ENCODE data around the gene P2RY11.

Gene P2RY11, protein sequence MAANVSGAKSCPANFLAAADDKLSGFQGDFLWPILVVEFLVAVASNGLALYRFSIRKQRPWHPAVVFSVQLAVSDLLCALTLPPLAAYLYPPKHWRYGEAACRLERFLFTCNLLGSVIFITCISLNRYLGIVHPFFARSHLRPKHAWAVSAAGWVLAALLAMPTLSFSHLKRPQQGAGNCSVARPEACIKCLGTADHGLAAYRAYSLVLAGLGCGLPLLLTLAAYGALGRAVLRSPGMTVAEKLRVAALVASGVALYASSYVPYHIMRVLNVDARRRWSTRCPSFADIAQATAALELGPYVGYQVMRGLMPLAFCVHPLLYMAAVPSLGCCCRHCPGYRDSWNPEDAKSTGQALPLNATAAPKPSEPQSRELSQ

DNA sequence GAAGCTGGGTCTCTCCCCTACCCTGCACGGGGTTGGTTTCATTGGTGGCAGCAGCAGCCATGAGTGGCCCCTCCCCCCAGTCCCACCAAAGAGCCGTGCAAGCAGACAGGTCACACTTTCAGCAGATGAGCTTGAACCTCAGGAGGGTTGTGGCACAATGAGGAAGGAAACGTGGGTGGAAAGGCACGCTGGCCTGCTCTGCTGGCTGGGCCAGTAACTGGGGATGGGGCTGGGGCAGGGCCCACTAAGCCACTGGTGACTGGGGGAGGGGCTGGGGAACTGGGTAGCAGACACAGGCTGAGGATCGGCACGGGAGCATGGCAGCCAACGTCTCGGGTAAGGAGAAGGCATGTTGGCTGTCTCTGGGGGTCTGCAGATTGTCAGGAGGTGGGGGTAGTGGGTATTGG, at the start of gene P2RY11:
P2RY11 (plus strand) TSS at position 289 of the 407 bp plus-strand sequence; CDS start at position 318, 29 bp downstream.
- DNase-seq (ENCODE audit: low read depth) = no peak

DNA sequence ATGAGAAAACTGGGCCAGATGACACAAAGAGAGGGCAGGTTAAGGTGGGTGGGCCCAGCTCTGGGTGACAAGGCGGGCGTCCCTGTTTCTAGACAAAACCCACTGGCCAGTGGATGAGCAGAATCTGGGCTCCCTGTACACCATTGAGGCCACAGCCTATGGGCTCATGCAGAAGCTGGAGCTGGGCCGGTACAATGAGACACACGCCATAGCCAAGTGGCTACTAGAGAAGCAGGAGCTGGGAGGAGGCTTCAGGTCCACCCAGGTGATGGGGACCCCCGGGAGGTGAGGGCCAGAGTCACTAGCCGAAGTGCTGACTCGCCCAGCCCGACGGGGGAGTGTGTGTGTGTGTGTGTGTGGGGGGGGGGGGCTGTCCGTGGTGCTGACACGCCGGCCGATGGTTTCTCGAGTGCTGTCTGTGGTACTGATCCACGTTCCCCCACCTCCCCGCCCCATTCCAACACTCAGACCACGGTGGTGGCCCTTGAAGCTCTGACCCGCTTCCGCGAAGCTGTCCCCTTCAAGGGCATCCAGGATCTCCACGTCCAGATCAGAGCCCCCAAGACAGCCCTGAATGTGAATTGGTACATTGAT, 49.7 kb upstream of the P2RY11 start:
- DNase-seq (ENCODE audit: low read depth) = no peak

DNA sequence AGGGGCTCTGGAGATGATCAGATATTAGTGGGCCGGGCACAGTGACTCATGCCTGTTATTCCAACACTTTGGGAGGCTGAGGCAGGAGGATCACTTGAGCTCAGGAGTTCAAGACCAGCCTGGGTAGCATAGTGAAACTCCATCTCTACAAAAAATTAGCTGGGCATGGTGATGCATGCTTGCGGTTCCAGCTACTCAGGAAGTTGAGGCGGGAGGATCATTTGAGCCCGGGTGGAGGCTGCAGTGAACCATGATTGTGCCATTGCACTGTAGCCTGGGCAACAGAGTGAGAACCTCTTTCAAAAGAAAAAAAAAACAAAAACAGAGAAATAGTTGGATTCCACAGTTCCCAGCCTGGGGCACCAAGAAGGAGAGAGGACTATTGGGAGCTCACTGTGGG, 43.3 kb upstream of the P2RY11 start:
- no peak for DNase-seq (ENCODE audit: low read depth)

DNA sequence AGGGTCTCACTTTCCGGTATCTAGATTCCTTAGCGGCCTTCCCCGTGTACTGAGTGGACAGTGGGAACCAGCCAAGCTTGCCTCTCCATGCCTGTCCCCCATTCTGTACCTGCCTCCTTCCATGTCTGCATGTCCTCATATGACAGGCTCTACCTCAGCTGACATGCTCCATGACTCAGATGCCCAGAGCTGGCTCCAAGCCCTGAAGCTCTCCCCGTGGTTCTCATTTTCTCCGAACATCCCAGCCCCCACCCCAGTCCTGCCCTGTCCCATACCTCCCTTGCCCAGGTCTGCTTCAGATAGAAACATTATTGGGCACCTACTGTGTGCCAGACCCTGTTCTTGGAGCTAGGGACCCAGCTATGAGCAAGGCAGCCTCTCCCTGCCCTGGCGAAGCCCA, 42.4 kb upstream of the P2RY11 start:
- no peak for DNase-seq (ENCODE audit: low read depth)

DNA sequence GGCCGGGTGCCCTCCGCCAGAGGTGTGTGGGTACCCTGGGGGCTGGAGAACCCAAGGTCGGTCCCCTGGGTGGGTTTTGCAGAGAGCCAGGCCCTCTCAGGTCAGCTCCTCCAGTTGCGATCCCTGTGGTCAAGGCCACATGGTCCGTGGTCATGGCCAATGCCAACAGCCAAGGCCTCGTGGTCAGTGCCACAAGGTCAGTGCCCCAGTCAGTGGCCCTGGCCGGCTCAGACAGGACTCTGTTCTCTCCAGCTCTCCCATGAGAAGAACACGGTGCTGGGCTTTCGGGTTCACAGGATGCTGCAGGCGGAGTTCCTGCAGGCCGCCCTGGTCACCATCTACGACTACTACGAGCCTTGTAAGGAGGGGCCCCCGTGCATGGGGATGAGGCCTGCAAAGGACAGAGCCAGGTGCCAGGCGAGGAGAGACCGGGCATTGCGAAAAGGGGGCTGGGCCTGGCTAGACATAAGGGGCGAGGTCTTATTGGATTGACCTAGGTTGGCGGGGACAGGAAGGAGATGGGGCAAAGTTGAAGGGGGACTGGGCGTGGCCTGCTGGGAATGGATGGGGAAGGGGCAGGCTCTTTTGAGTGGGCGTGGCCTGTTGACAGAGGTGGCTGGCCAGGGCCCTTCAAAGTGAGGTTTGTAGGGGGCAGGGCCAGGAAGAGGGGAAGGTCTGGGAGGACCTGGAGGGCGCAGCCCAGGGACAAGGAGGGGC, 40.6 kb upstream of the P2RY11 start:
- DNase-seq (ENCODE audit: low read depth) = no peak

DNA sequence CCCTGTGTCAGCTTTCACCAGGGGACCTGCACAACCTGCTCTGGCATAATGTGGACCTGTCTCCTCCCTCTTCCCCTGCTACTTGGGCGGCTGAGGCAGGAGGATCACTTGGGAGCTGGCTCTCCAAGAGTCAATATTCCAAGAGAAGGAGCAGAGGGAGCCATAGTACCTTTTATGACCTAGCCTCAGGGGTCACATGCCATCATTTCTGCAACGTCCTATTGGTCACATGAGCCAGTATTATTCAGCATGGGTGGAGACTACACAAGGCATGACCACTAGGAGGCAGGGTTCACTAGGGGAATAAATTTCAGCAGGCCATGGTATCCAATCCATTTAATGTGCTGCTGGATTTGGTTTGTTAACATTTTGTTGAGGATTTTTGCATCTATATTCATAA, 37.3 kb upstream of the P2RY11 start:
- DNase-seq (ENCODE audit: low read depth) = no peak

DNA sequence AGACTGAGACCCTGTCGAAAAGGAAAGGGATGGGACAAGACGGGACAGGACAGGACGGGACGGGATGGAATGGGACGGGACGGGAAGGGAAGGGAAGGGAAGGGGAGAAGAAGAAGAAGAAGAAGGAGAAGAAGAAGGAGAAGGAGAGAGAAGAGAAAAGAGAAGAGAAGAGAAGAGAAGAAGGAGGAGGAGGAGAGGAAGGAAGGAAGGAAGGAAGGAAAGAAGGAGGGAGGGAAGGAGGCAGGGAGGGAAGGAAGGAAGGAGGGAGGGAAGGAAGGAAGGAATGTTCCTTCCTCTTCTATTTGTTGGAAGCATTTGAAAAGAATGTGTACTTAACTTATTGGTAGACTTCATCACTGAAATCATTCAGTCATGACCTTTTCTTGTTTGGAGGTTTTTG, 35.0 kb upstream of the P2RY11 start:
- no peak for DNase-seq (ENCODE audit: low read depth)

DNA sequence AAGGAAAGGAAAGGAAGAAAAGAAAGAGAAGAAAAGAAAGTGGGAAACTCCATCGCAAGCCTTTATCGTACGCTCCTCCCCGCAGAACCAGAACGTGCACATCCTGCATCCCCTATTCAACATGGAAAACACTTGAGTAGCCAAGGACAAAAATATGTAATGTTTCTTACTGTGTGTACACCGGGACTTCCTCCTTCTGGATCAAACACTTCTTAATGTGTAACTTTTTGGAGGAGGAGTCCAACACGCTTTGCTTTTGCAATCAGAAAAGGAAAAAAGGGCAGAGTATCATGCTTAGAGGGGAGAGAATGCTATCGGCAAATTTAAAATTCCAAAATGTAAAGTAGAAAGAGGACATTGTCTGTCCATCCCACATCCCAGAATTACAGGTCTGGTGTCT, 33.2 kb upstream of the P2RY11 start:
- no peak for DNase-seq (ENCODE audit: low read depth)

DNA sequence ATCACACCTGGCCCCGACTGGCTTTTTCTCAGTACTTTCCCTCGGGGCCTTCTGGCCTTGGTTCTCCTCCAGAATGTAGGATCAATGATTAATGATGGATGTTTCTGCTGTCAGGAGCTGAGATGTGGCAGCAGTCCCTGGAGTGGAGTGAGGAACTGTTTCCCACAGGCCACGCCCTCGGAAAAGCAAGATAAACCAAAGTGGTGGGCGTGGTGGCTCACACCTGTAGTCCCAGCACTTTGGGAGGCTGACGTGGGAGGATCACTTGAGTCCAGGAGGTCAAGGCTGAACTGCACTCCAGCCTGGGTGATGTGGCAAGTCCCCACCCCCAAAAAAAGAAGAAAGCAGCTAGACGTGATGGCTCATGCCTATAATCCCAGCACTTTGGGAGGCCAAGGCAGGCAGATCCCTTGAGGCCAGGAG, 32.5 kb upstream of the P2RY11 start:
- no peak for DNase-seq (ENCODE audit: low read depth)

DNA sequence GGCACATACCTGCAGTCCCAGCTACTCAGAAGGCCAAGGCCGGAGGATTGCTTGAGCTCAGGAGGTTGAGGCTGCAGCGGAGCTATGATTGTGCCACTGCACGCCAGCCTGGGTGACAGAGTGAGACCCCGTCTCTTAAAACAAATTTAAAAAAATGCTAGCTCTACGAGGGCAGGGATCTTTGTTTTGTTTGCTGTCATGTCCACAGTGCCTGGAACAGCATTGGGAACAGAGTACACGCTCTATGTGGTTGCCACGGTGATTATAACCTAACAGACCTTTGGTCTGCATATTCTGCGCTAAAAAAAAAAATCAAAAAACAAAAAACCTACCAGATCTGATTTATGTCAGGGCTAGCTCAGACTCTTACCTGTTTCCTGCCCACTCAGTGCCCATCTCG, 27.6 kb upstream of the P2RY11 start:
- no peak for DNase-seq (ENCODE audit: low read depth)

DNA sequence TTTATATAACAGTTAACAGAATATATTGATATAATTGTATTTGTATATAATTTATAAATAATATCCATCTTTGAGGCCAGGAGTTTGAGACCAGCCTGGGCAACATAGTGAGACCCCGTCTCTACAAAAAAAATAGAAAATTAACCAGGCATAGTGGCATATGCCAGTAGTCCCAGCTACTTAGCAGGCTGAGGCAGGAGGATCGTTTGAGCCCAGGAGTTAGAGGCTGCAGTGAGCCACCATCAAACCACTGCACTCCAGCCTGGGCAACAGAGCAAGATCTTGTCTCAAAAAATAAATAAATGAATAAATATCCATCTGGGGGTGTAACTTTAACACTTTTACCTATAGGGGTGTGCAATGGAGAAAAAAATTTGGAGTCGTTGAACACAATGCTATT, 26.7 kb upstream of the P2RY11 start:
- DNase-seq (ENCODE audit: low read depth) = no peak

DNA sequence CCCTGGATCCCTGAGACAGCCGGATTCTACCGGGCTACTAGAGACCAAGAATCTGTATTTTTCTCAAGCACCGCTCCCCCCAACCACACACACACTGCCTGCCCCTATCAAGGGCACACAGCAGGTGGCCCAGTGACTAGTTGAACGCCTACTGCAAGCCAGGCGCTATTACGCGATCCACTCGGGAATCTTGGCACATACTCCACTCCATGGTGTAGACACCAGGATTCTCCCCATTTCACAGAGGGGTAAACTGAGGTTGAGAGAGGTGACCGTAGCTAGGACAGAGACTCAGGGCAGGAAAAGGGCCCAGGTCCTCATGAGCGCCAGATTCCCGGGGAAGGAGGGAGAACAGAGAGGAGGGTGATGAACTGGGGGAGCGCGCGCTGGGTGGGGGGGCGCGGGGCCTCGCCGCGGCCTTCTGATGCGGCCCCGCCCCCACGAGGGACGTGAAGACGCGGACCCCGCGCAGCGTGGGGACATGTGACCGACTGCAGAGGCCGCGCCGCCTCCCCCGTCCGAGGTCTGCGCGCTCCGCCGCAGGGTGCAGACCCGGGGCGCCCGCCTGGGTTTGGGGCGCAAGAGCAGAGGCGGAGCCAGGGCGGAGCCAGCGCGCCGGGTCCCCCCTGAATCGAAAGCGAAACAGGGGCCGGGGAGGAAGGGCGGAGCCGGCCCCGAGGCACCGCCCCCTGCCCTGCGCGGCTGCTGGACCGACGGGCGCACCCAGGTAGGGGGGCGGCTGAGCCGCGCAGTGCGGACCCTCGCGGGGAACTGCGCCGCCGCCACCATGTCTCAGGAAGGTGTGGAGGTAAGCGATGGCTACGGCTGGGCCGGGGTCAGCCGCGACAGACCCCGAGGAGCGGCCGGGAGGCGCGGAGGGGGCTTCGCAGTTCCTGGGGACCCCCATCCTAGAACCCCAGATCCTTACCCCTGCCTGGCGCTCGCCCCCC, 25.6 kb upstream of the P2RY11 start, which contains the start of gene SHFL:
SHFL (plus strand) TSS at position 677 of the 950 bp plus-strand sequence; CDS start at position 788, 111 bp downstream.
- peak; percentile 33 for DNase-seq (ENCODE audit: low read depth)

DNA sequence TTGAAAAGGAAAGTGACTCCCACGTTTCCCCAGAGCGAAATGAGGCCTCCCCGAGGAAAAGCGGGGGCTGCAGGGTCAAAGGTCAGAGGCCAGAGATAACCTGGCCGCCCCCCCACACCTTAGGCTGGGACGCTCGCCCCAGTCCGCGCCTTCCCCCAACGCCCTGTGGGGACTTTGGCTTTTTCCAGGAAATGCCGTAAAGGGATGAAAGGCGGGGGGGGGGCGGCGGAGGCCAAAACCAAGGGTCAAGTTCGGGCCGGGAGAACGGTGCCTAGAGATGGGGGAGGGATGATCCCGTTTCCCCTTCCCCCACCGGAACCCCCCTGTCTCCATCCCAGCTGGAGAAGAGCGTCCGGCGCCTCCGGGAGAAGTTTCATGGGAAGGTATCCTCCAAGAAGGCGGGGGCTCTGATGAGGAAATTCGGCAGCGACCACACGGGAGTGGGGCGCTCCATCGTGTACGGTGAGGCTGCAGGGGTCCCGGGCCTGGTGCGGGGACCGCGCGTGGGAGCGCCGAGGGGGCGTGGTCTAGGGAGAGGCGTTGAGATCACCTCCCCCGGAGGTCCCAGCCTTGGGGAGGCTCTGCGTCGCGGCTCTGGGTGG, 24.8 kb upstream of the P2RY11 start:
- no peak for DNase-seq (ENCODE audit: low read depth)

DNA sequence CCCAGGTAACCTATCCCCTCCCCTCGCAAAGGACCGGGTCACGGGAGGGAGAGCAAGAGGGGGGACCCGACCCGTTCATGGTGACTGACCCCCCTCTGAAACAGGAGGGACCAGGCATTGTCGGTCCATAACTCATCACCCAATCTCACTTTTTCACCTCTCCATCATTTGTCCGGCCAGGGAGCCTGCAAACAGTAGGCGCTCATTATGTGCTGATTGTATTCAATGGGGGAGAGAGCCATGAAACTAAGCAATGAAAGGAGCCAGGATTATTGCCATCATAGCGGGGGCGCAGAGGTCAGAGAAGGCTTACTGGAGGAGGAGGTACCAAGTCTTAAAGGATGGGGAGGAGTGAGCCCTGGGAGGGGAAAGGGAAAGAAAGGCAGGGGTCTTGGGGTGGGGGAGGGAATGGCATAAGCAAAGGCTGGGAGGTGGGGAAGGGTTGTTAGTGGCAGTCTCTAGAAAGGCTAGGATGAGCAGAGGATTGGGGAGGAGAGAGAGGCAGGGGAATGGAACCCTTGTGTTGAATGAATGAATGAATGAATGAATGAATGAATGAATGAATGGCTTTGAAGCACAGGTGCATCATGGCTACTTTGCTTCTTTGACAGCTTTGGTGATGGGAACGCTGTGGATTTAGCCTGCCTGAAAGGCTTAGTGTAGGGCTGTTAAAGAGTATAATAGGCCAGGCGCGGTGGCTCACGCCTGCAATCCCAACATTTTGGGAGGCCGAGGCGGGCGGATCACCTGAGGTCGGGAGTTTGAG, 24.0 kb upstream of the P2RY11 start:
- DNase-seq (ENCODE audit: low read depth) = no peak

DNA sequence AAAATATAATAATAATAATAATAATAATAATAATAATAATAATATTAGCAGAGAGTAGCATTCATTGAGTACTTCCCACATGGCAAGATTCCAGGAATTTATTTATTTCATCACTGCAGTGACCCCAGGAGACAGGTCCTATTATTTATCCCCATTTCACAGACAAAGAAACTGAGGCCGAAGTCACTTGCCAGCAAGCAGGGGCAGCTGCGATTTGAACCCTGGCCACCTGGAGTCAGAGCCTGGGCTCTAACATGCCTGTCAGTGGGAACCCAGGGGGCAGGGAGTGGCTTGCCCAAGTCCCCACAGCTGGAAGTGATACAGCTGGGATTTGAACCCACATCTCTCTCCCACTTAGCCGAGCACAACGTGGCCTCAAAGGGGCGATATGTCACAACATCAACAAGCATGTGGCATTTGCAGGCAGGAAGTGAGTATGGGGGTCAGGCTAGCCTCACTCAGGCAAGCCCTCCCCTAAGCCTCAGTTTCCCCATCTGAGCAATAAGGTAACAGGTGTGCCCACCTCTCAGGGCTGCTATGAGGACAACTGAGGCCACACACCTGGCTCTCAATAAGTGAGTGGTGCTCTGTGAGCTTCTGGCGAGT, 22.4 kb upstream of the P2RY11 start:
- no peak for DNase-seq (ENCODE audit: low read depth)

DNA sequence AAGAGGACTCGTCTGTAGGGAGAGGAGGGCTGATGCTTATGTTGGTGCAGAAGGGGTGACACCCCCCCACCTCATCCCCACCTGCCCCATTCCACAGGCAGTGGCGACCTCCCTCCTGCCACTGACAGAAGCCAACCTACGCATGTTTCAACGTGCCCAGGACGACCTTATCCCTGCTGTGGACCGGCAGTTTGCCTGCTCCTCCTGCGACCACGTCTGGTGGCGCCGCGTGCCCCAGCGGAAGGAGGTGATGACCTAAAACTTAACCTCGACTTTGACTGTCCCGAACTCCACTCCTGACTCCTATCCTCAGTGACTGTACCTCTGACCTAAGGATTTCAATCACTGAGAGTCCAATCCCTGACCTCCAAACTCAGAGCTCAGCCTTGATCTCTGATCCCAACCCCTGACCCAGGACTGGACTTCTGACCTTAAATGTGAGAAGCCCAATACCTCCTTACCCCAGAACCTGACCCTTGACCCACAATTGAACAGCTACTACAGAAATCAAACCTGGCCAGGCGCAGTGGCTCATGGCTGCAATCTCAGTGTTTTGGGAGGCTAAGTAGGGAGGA, 21.6 kb upstream of the P2RY11 start:
- no peak for DNase-seq (ENCODE audit: low read depth)

DNA sequence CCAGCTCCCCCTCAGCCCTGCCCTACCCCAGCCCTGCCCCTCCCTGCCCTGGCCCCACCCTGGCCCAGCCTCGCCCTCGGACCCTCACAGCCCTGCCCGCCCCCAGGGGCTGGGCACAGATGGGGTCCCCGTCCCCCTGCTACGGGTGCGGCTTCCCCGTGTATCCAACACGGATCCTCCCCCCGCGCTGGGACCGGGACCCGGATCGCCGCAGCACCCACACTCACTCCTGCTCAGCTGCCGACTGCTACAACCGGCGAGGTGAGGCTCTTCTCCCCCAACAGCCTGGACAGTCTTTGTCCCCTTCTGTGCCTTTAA, 20.2 kb upstream of the P2RY11 start:
- DNase-seq (ENCODE audit: low read depth) = no peak

DNA sequence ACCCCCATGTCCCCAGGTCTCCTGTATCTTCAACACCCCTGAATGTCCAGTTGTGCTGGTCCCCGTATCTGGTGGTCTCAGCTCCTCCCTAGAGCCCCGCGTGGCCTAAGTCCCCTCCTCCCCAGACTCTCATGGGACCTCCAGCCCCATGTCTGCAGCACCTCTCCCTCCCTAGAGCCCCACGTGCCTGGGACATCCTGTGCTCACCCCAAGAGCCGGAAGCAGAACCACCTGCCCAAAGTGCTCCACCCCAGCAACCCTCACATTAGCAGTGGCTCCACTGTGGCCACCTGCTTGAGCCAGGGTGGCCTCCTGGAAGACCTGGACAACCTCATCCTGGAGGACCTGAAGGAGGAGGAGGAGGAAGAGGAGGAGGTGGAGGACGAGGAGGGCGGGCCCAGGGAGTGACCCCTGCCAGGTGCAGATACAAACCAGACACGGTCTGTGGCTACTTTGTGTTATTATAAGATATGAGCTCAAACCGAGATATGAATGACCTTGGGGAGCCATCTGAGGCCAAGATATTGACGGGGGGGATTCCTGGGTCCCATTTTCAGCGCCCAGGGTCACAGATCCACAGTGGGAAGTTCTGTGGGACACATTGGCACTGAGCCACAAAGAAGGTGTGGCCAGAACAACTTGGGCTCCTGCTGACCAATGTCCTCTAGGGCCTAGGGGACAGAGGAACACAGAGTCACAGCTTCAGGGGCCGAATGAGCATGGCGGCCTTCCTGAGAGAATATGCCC, 19.4 kb upstream of the P2RY11 start:
- DNase-seq (ENCODE audit: low read depth) = no peak

DNA sequence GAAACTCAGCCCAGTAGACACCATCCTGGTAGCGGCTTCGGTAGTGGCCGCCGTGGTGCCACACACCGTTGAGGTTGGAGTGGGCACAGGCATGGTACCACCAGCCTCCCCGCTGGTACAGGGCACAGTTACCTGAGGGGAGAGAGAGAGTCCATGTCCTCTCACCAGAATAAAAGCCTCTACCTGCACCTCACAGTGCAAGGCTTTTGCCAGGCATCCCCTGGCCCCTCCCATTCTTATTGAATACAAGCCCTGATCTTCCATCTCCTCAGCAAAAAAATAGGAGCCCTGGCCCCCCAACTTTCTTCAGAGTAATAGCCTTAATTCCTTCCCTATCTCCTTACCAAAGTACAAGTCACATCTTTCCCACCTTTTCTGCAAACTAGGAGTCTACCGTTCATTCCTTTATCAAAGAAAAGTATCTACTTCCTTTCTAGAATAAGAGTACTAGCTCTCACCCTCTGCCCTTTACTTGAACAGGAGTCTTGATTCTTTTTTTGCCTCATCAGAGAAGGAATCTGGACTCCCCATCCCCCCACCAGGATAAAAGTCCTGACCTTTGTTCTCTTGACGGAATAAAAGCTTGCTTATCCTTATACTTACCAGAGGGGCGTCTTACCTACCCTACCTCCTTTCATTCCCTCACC, 18.7 kb upstream of the P2RY11 start:
- DNase-seq (ENCODE audit: low read depth) = no peak

All from fibroblast of the conjunctiva (primary cell).